OCI-LY1 (cell line): Measurements from ENCODE around the gene NTRK3.

Source experiments
- CTCF ChIP-seq: fragments of 200-600 bp; sonication (generic), shearing (Covaris generic); IDR thresholded peaks from 2 replicates; pipeline ENCODE4 v1.5.1; 2017; ENCODE audit warnings: mild to moderate bottlenecking, antibody characterized with exemption, low read length, moderate library complexity, mixed read lengths
- EZH2 ChIP-seq: fragments of 200-600 bp; sonication (generic), shearing (Covaris generic); IDR thresholded peaks from 2 replicates; pipeline ENCODE4 v1.8.0; 2017; ENCODE audit warnings: borderline replicate concordance, mixed run types, mild to moderate bottlenecking, antibody characterized with exemption, low read length, moderate library complexity, mixed read lengths

GRCh38 chr15:87848012-87848411, 408.5 kb downstream of the NTRK3 start:
- TF ChIP-seq CTCF (no peak), EZH2 (no peak)
